ENCODE measurements around the gene TTC7B. TPM values are rescaled to one million over a fixed set of nuclear protein-coding genes. Genes with fewer than 3 reads are reported as not detected.

The TTC7B gene
- total and polyA plus RNA-seq, 2 of the 8 experiments (the other 6 are each of a cell fraction or from before 2014, with no cell fraction given): 23.7 to 34.0 TPM

DNA sequence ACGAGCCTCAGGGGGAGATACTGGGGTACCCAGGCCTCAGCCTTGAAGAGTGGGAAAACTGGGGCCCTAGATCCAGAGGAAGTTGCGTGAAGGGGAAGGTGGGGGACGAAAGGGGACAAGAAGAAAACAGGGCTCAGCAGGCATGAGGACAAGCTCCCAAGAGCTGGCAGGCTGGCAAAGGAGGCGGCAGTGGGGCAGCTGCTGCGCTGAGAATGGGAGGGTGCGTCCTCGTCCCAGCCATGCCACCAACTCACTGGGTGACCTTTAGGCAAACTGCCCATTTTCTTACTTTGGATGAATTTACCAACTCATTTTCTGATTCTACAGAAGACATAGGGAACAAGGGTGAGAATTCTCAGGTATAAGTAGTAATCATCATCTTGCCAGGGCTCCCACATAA lies 133.6 kb downstream of the TTC7B start (continued):
- no peak for TF ChIP-seq ZNF274 (IDR thresholded peaks at IDR 0.05; ENCODE audit: borderline replicate concordance, extremely low read depth, low read length)
